GM23248 (cell line): ENCODE results near the gene IFTAP. TPM values are rescaled to one million over a fixed set of nuclear protein-coding genes. Genes with fewer than 3 reads are reported as not detected.

ENCODE experiments used
- DNase-seq: peaks from one replicate; pipeline ENCODE4 v3.0.0-alpha.2; 2015
- H2AFZ ChIP-seq: fragments of 200-600 bp; sonication (generic); 2 replicates; pipeline ENCODE4 v1.6.1; 2016; ENCODE audit warnings: antibody characterized with exemption
- H3F3A ChIP-seq: fragments of 200-600 bp; sonication (generic); 2 replicates; pipeline ENCODE4 v1.6.1; 2016; ENCODE audit warnings: mild to moderate bottlenecking, antibody characterized with exemption, mixed run types; ENCODE audit not compliant: insufficient read depth
- H3K27ac ChIP-seq: fragments of 200-600 bp; sonication (generic); 2 replicates; pipeline ENCODE4 v1.5.1; 2016; ENCODE audit warnings: mild to moderate bottlenecking
- H3K27me3 ChIP-seq: fragments of 200-600 bp; sonication (generic); replicated peaks from 2 replicates; pipeline ENCODE4 v1.6.1; 2016; ENCODE audit warnings: mild to moderate bottlenecking; ENCODE audit not compliant: insufficient read depth
- H3K36me3 ChIP-seq: fragments of 200-600 bp; sonication (generic); 2 replicates; pipeline ENCODE4 v1.6.1; 2016; ENCODE audit warnings: low read depth, mild to moderate bottlenecking
- H3K4me1 ChIP-seq: fragments of 200-600 bp; sonication (generic); 2 replicates; pipeline ENCODE4 v1.6.1; 2016; ENCODE audit warnings: mild to moderate bottlenecking; ENCODE audit not compliant: insufficient read depth
- H3K4me2 ChIP-seq: fragments of 200-600 bp; sonication (generic); one replicate; pipeline ENCODE4 v1.6.1; 2016; ENCODE audit warnings: mild to moderate bottlenecking; ENCODE audit not compliant: unreplicated experiment
- H3K4me3 ChIP-seq: fragments of 200-600 bp; sonication (generic); 2 replicates; pipeline ENCODE4 v1.5.1; 2016; ENCODE audit warnings: mild to moderate bottlenecking
- H3K79me2 ChIP-seq: fragments of 200-600 bp; sonication (generic); 2 replicates; pipeline ENCODE4 v1.6.1; 2016; ENCODE audit warnings: mild to moderate bottlenecking; ENCODE audit not compliant: insufficient read depth
- H3K9ac ChIP-seq: fragments of 200-600 bp; sonication (generic); 2 replicates; pipeline ENCODE4 v1.6.1; 2016; ENCODE audit warnings: mild to moderate bottlenecking
- H3K9me2 ChIP-seq: fragments of 200-600 bp; sonication (generic); 2 replicates; pipeline ENCODE4 v1.6.1; 2016; ENCODE audit warnings: mixed run types, mild to moderate bottlenecking, moderate library complexity; ENCODE audit not compliant: insufficient read depth
- H3K9me3 ChIP-seq: fragments of 200-600 bp; sonication (generic); one replicate; pipeline ENCODE4 v1.6.1; 2017; ENCODE audit warnings: low read depth
- H4K20me1 ChIP-seq: fragments of 200-600 bp; sonication (generic); 2 replicates; pipeline ENCODE4 v1.6.0; 2016; ENCODE audit not compliant: insufficient read depth
- EZH2 ChIP-seq: fragments of 200-600 bp; sonication (generic); IDR thresholded peaks from 2 replicates; pipeline ENCODE4 v1.6.1; 2018; ENCODE audit warnings: antibody characterized with exemption, mild to moderate bottlenecking; ENCODE audit not compliant: insufficient read depth, poor library complexity, severe bottlenecking
- EZH2phosphoT487 ChIP-seq: fragments of 200-600 bp; sonication (generic); IDR thresholded peaks from 2 replicates; pipeline ENCODE4 v1.6.1; 2018; ENCODE audit warnings: antibody characterized with exemption, moderate library complexity, mild to moderate bottlenecking, low read depth; ENCODE audit not compliant: insufficient read depth
- WGBS, 2 experiments: methylation state at CpG; one replicate each; pipeline ENCODE4 v1.1.6; 2015 to 2017; ENCODE audit warnings: low lambda C conversion rate in 2 of 2, low coverage in 1 of 2; ENCODE audit errors: missing lambda C conversion rate in 2 of 2; 5-methylcytosine and 5-hydroxymethylcytosine counted together
- in situ Hi-C: fragments of 300-500 bp; cut with MboI; formaldehyde crosslinking; loops from 2 replicates; pipeline ENCODE4 v1.15.0; 2020
- polyA plus RNA-seq: library from polyadenylated mRNA; unstranded; fragments of >200 nt; fragmentation: Nextera tagmentation; extraction: Ambion mirVana; gene quantifications from 2 replicates; pipeline ENCODE4 v1.2.1, GENCODE V29; 2016
- total RNA-seq: library from RNA; depleted of rRNA; stranded (reverse); fragments of >200 nt; shearing (Covaris generic); gene quantifications from 2 replicates; pipeline ENCODE4 v1.2.3, GENCODE V29; 2014

Gene IFTAP
- total and polyA plus RNA-seq, 2 experiments from 2014 or later = 27.1 to 27.5 TPM

- Histone ChIP-seq H3K27me3 (peaks cover 21% of the 10 kb centered on the region), H2AFZ (no peak overlapping the region), H3F3A (no peaks in the 10 kb centered on the region), H3K4me3 (no peak overlapping the region), H3K79me2 (no peaks in the 10 kb centered on the region), H3K4me1 (no peaks in the 10 kb centered on the region), H3K9me2 (no peaks in the 10 kb centered on the region), H3K27ac (no peak overlapping the region), H3K9ac (no peak overlapping the region), H3K36me3 (no peaks in the 10 kb centered on the region), H3K9me3 (no peaks in the 10 kb centered on the region), H3K4me2 (no peak overlapping the region), H4K20me1 (no peaks in the 10 kb centered on the region)
- no peak for DNase-seq
- TF ChIP-seq EZH2 (no peak), EZH2phosphoT487 (no peak)
- WGBS, 2 experiments = 40 to 50% methylated on average over 4 of the region's 4 CpGs
- in situ Hi-C loops = no loop called here
These were observed 35.5 kb upstream of the IFTAP start for GRCh38 chr11:36558571-36559413.

- Histone ChIP-seq H3K9me3 (no peaks in the 10 kb centered on the region), H3K27me3 (peaks cover 44% of the 10 kb centered on the region), H3K36me3 (no peaks in the 10 kb centered on the region), H3K4me1 (peaks cover 3% of the 10 kb centered on the region; the same call in 1 of the 2 replicates), H4K20me1 (no peaks in the 10 kb centered on the region), H3K9me2 (no peaks in the 10 kb centered on the region), H3K4me3 (peak overlapping the region; percentile 64), H3K4me2 (peak overlapping the region; percentile 86), H3K9ac (no peak overlapping the region), H3K27ac (no peak overlapping the region), H3K79me2 (no peaks in the 10 kb centered on the region), H2AFZ (peak overlapping the region; percentile 66), H3F3A (no peaks in the 10 kb centered on the region)
- TF ChIP-seq EZH2phosphoT487 (no peak), EZH2 (peak; percentile 13)
- 1 to 2% methylated on average over 15 of the region's 15 CpGs for WGBS, 2 experiments
- in situ Hi-C loops = loop anchor here (5.0 kb wide), 1 partner anchor 183 kb away; no protein-coding TSS in a partner anchor
- peak; percentile 81 for DNase-seq
These were observed 29.8 kb upstream of the IFTAP start for GRCh38 chr11:36564376-36565030.

GRCh38 chr11:36565031-36565610, 29.2 kb upstream of the IFTAP start:
- H3K79me2 ChIP-seq = no peaks in the 10 kb centered on the region
- no peaks in the 10 kb centered on the region for H3K36me3 ChIP-seq
- peaks cover 3% of the 10 kb centered on the region; the same call in 1 of the 2 replicates for H3K4me1 ChIP-seq
- 54 to 58% methylated on average over 6 of the region's 6 CpGs for WGBS, 2 experiments
- H3K9ac ChIP-seq = no peak overlapping the region
- in situ Hi-C loops = no loop called here
- TF ChIP-seq EZH2 = no peak
- TF ChIP-seq EZH2phosphoT487 = no peak
- H4K20me1 ChIP-seq = no peaks in the 10 kb centered on the region
- H3K27ac ChIP-seq = no peak overlapping the region
- H3K9me3 ChIP-seq = no peaks in the 10 kb centered on the region
- H3K4me2 ChIP-seq = peak overlapping the region; percentile 86
- H3F3A ChIP-seq = no peaks in the 10 kb centered on the region
- no peak for DNase-seq
- H3K4me3 ChIP-seq = peak overlapping the region; percentile 64
- peaks cover 44% of the 10 kb centered on the region for H3K27me3 ChIP-seq
- no peaks in the 10 kb centered on the region for H3K9me2 ChIP-seq
- peak overlapping the region; percentile 66; the same call in 1 of the 2 replicates for H2AFZ ChIP-seq

GRCh38 chr11:36566407-36567053, 27.8 kb upstream of the IFTAP start:
- no peaks in the 10 kb centered on the region for H4K20me1 ChIP-seq
- H3K27me3 ChIP-seq = peaks cover 55% of the 10 kb centered on the region
- no peaks in the 10 kb centered on the region for H3F3A ChIP-seq
- no peaks in the 10 kb centered on the region for H3K9me3 ChIP-seq
- no peaks in the 10 kb centered on the region for H3K79me2 ChIP-seq
- H3K9me2 ChIP-seq = no peaks in the 10 kb centered on the region
- DNase-seq = no peak
- H3K36me3 ChIP-seq = no peaks in the 10 kb centered on the region
- no peak overlapping the region for H3K27ac ChIP-seq
- WGBS, 2 experiments = 57 to 59% methylated on average over 4 of the region's 4 CpGs
- in situ Hi-C loops = no loop called here
- peaks cover 3% of the 10 kb centered on the region; the same call in 1 of the 2 replicates for H3K4me1 ChIP-seq
- no peak overlapping the region for H3K4me2 ChIP-seq
- H3K4me3 ChIP-seq = no peak overlapping the region
- no peak for TF ChIP-seq EZH2phosphoT487
- H3K9ac ChIP-seq = no peak overlapping the region
- no peak overlapping the region for H2AFZ ChIP-seq
